GM18517 (cell line): ENCODE results near the gene DIAPH1.

ENCODE experiments used
- ATAC-seq: cut with Tn5 transposase; IDR thresholded peaks from one replicate; pipeline ENCODE4 v1.9.1; 2021; ENCODE audit warnings: mild to moderate bottlenecking, moderate library complexity; ENCODE audit not compliant: unreplicated experiment

DIAPH1 gene

GRCh38 chr5:141565826-141566570 lies 52.8 kb downstream of the DIAPH1 start:
- no peak for ATAC-seq

GRCh38 chr5:141564216-141564692 lies 54.5 kb downstream of the DIAPH1 start:
- peak; percentile 95 for ATAC-seq

GRCh38 chr5:141560725-141561483 lies 57.9 kb downstream of the DIAPH1 start:
- ATAC-seq = no peak

- ATAC-seq = no peak
Measured at GRCh38 chr5:141560151-141560550, 58.6 kb downstream of the DIAPH1 start.

- no peak for ATAC-seq
Measured at GRCh38 chr5:141559461-141559860, 59.3 kb downstream of the DIAPH1 start.

- ATAC-seq = peak; percentile 17
Measured at GRCh38 chr5:141558150-141558549, 60.6 kb downstream of the DIAPH1 start.

GRCh38 chr5:141557681-141558136 lies 61.1 kb downstream of the DIAPH1 start:
- peak; percentile 71 for ATAC-seq

GRCh38 chr5:141547921-141548320 lies 70.9 kb downstream of the DIAPH1 start:
- ATAC-seq = no peak

GRCh38 chr5:141547488-141547887 lies 71.3 kb downstream of the DIAPH1 start:
- ATAC-seq = no peak

GRCh38 chr5:141543053-141543452 lies 75.7 kb downstream of the DIAPH1 start:
- no peak for ATAC-seq

- ATAC-seq = no peak
Measured at GRCh38 chr5:141534492-141535213, 84.1 kb downstream of the DIAPH1 start.

- ATAC-seq = no peak
Measured at GRCh38 chr5:141533897-141534296, 84.9 kb downstream of the DIAPH1 start.

GRCh38 chr5:141532726-141533125 lies 86.1 kb downstream of the DIAPH1 start:
- no peak for ATAC-seq

- ATAC-seq = peak; percentile 60
Measured at GRCh38 chr5:141529873-141530272, 88.9 kb downstream of the DIAPH1 start.

- peak; percentile 31 for ATAC-seq
Measured at GRCh38 chr5:141529002-141529401, 89.8 kb downstream of the DIAPH1 start.

GRCh38 chr5:141528291-141528984 lies 90.4 kb downstream of the DIAPH1 start:
- no peak for ATAC-seq

GRCh38 chr5:141527426-141527825 lies 91.4 kb downstream of the DIAPH1 start:
- no peak for ATAC-seq

- no peak for ATAC-seq
Measured at GRCh38 chr5:141525653-141526052, 93.1 kb downstream of the DIAPH1 start.

GRCh38 chr5:141524604-141525597 lies 93.9 kb downstream of the DIAPH1 start:
- peak; percentile 68 for ATAC-seq
